Dedifferentiated amniotic fluid mesenchymal stem cell (primary cell): ENCODE measurements around the gene CT47A1.
"Not testable (repeated sequence)": the region's sequence is repeated elsewhere in the genome, so short reads cannot be mapped to it uniquely, and the experiment has no call there.

ENCODE experiments used
- DNase-seq: peaks from one replicate; pipeline ENCODE4 v3.0.0-alpha.2; 2016; ENCODE audit errors: extremely low spot score

CT47A1 gene

DNA sequence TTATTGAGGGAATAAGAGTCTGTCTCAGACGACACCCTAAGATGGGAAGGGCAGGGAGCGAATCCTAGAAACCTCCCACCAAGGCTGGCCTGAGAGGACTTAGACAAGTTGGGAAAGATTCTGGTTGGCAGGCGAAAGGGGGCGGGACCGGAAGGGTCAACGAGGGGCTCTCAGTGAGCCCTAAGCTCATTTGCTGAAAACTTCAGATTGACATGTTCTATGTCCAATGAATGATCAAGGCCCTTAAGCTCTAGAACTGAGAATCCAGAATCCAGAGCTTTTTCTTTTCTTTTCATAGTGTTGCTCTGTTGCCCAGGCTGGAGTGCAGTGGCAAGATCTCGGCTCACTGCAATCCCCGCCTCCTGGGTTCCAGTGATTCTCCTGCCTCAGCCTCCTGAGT, at the start of gene CT47A1:
TSS of gene CT47A1 (minus strand) at position 101 of the 400 bp plus-strand sequence. CDS start 231 bp downstream, outside the sequence.
- DNase-seq: not testable (repeated sequence)

- no peak for DNase-seq
Observed at GRCh38 chrX:121032531-121032930, 47.0 kb upstream of the CT47A1 start.

DNA sequence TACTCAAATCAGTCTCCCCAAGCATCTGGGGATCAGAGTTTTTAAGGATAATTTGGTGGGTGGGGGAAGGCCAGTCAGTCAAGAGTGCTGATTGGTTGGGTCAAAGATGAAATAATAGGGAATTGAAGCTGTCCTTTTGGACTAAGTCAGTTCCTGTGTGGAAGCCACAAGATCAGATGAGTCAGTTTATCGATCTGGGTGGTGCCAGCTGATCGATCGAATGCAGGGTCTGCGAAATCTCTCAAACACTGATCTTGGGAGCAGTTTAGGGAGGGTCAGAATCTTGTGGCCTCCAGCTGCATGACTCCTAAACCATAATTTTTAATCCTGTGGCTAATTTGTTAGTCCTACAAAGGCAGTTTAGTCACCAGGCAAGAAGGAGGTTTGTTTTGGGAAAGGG, 44.5 kb upstream of the CT47A1 start:
- DNase-seq: no peak

- no peak for DNase-seq
Observed at GRCh38 chrX:121028419-121028818, 42.9 kb upstream of the CT47A1 start.

- DNase-seq: no peak
Observed at GRCh38 chrX:121014826-121015225, 29.3 kb upstream of the CT47A1 start.

- DNase-seq: no peak
Observed at GRCh38 chrX:121013897-121014455, 28.4 kb upstream of the CT47A1 start.

GRCh38 chrX:121011254-121011653, 25.7 kb upstream of the CT47A1 start:
- no peak for DNase-seq

DNA sequence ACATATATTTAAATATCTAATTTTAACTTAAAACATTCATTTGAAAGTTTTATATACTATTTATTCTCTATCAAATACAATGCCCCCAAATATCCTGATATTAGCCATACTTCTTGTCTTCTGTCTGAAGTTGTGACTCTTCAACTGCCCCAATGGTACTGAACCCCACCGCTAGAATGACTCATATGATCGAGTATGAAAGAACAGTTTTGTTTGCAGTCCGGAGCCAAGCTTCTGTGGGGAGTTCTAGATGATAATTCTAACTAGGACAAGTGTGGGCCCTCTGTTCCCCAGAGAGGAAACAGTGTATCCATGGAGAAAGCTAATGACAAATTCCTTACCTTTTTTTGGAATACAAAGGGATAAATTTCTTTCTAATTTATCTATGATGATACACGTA, 24.7 kb upstream of the CT47A1 start:
- no peak for DNase-seq

DNA sequence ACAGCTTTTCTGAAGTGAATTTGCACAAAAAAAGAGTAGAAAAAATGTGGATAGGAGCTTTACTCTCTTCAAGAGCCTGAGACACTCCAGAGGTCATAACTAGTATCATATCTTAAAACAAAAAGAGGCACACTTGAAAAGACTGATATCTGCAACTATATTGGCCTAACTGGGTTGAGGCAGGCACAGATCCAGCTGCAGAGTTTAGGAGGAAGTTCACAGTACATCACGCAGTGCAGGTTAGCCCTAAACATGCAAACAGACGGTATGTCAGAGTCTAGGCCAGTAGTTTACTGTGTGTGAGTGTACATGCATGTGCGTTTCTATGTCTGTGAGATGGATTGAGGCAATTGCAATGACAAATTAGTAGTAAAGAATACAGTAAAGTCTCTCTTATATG, 24.2 kb upstream of the CT47A1 start:
- no peak for DNase-seq

DNA sequence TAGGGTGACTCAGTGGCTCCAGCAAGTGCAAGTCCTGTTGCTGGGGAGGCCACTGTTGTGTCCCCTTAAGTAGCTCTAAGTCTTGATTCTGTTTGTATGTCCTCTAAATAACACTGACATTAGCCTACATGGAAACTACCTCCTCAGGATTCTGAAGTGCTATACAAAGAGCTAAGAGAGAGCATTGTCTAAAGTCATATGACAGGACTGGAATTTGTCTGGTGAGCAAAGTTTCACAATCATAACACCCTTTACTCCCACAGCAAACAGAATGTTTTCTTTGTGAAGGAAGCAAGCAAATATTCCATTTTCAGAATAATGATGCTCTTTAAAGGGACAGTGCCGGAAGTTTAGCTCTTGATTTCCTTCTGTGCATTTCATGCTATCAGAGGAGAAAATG, 23.4 kb upstream of the CT47A1 start:
- DNase-seq: no peak

DNA sequence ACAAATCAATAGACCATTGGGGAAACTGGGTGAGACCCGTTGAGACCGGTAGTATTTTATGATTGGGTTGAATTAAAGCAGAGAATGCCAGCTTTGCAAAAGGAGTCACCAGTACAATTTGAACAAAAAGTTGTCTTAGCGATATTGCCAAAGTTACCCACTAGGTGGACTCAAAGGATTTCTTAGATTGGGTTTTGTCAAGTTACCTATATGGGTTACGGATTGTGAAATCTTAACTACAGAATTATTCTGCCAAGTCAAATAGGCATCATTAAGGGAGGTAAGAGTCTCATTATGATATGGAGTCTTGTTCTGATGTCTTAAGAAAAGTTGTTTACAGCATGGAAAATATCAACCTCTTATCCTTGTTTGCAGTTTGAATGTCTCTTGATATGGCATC, 15.0 kb upstream of the CT47A1 start:
- no peak for DNase-seq

DNA sequence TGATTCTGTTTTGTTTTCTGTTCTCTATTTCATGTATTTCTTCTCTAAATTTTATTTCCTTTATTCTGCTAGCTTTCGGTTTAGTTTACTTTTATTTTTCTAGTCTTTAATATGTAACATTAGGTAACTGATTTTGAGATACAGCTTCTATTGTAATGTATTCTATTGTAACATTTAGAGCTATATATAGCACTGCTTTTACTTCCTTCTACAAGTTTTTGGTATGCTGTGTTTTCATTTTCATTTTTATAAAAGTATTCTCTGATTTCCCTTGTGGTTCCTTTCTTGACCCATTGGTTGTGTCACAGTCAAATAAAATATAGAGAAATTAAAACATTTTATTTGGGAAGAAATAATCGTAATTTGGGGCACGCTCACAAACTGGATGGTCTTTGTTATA, 13.9 kb upstream of the CT47A1 start:
- no peak for DNase-seq

- DNase-seq: not testable (repeated sequence)
Observed at GRCh38 chrX:120956500-120956899, 29.1 kb downstream of the CT47A1 start, which contains the start of gene CT47A7. Gene CT47A7 (minus strand): TSS chrX:120956600. CDS start chrX:120956345, 255 bp downstream.
